ENCODE data around the gene OTOG. TPM values are rescaled to one million over a fixed set of nuclear protein-coding genes. Genes with fewer than 3 reads are reported as not detected.

OTOG gene
- total RNA-seq, 1 donor: not detected

DNA sequence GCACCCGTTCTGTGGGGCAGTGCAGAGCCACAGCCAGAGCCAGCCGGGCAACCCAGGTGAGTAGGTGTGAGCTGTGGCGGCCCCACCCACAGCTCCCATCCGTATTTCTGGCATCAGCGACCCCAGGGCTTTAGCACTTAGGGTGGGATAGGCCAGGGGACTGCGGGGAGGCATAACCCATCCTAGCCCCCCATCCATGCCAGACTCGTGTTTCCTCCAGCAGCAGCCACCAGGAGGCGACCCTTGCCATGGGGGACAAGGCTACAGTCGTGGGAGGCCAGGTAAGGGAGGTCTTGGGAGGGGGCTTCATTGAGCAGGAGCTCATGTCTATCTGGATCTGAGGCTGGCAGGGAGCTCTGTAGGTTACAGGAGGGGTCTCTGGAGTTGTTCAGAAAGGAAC, 873 bp downstream of the OTOG start:
- H3K4me3 ChIP-seq (ENCODE audit: low read depth, low read length): no peak overlapping the region
- TF ChIP-seq, protein P1, sequence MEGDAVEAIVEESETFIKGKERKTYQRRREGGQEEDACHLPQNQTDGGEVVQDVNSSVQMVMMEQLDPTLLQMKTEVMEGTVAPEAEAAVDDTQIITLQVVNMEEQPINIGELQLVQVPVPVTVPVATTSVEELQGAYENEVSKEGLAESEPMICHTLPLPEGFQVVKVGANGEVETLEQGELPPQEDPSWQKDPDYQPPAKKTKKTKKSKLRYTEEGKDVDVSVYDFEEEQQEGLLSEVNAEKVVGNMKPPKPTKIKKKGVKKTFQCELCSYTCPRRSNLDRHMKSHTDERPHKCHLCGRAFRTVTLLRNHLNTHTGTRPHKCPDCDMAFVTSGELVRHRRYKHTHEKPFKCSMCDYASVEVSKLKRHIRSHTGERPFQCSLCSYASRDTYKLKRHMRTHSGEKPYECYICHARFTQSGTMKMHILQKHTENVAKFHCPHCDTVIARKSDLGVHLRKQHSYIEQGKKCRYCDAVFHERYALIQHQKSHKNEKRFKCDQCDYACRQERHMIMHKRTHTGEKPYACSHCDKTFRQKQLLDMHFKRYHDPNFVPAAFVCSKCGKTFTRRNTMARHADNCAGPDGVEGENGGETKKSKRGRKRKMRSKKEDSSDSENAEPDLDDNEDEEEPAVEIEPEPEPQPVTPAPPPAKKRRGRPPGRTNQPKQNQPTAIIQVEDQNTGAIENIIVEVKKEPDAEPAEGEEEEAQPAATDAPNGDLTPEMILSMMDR (IDR thresholded peaks at IDR 0.05; ENCODE audit: insufficient read depth, low read length): no peak
- DNase-seq (ENCODE audit: low read depth): no peak

DNA sequence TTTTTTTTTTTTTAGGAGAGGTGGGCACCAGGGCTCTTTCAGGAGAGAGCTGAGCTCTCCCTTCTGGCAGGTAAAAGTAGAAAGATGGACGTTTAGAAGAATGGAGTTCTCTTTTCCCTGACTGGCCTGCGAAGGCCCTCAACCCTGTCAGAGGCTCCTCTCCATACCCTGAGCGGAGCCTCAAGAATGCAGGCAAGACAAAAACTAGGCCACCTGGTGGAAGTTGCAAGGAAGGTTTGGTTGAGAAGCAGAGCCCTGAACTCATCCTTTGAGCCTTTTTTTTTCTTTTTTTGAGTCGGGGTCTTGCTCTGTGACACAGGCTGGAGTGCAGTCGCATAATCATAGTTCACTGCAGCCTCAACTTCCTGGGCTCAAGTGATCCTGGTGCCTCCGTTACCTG, 1.4 kb downstream of the OTOG start:
- no peak for DNase-seq (ENCODE audit: low read depth)
- TF ChIP-seq, protein P1 (IDR thresholded peaks at IDR 0.05; ENCODE audit: insufficient read depth, low read length): no peak
- no peak overlapping the region for H3K4me3 ChIP-seq (ENCODE audit: low read depth, low read length)

DNA sequence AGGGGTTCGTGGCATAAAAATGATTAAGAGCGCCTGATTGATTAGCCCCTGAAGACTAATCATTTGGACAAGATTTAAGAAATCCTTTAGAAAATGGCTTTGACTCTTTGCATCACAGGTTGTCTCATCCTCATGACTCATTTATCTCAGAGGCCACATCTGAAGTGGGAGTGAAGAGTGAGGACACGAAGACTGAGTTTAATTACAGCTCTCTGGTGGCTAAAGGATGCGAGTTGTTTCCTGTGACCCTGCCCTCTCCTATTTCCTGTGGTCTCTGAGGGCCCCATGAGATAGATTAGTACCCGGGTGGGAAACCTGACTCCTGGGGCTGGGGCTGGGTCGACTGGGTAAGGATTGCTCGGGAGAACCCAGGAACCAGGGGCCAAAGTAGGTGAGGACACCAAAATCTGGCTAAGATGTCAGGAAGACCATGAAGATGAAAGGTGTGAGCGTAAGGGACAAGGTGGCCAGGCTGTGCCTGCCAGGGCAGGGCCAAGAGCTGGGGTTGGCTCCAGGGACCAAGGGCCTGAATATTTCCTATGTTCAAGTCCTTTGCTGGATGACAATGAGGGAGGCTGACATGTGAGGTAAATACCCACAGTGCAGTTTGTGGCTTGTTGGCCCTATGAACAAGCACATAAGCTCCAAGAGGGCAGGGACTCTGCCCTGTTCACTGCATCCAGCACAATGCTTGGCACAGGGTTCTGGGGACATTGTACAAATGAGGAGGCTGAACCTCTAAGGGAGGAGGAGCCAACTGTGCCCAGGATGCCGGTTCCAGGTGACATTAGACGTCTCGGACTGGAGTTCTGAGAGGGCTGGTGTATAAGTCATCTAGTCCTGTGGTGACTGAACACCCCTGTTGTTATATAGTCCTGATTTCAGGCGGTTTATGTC, 3.6 kb downstream of the OTOG start:
- H3K4me3 ChIP-seq (ENCODE audit: low read depth, low read length): no peak overlapping the region
- no peak for DNase-seq (ENCODE audit: low read depth)
- TF ChIP-seq, protein P1 (IDR thresholded peaks at IDR 0.05; ENCODE audit: insufficient read depth, low read length): no peak

DNA sequence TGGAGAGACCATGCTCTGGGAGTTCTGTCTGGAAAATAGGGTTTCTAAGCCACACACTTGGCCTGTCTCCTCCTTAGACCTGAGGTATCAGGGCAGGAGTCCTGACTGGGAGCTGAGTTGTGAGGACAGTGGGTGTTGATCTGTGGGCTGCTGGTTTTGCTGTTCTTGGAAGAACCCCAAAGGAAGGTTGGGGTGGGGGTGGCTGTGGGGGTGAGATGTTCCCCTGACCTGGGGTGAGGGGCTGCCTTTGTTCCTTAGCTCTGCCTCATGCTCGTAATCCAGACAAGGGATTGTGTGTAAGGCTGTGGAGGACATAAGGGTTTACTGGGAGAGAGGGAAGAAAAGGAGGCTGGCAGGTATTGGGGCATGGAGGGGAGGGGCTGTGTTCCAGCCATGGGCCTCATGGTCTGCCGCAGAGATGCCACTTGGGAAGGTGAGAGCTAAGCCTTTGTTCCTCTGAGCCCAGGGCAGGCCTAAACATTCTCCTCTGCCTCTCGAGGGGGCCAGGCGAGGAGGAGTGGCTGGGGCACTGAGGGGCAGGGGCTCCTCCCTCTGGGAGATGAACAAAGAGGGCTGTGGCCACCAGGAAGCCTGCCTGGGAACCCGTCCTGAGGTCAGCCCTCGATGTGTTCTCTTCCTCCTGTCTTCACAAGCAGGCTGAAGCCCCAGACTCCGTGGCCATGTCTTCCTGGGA, 4.4 kb downstream of the OTOG start:
- H3K4me3 ChIP-seq (ENCODE audit: low read depth, low read length): no peak overlapping the region
- no peak for DNase-seq (ENCODE audit: low read depth)

DNA sequence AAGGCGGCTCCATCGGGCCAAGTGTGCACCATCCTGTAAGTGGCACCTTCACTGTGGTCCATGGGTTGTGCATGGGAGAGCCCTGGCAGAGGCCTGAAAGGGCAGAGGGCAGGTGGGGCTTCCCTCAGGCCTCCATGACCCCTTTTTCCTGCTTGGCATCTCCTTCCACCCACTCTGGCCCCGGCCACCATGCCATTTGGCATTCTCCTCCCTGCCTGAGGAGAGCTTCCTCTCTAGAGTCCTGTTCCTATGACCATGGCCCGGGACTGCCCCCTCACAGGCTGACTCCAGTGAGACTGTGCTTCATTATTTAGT, 4.9 kb downstream of the OTOG start:
- DNase-seq (ENCODE audit: low read depth): no peak
- TF ChIP-seq, protein P1 (IDR thresholded peaks at IDR 0.05; ENCODE audit: insufficient read depth, low read length): no peak
- H3K4me3 ChIP-seq (ENCODE audit: low read depth, low read length): no peak overlapping the region

More for the DNA sequence above, 4.4 kb downstream of the OTOG start:
- TF ChIP-seq, protein P1 (IDR thresholded peaks at IDR 0.05; ENCODE audit: insufficient read depth, low read length): no peak

DNA sequence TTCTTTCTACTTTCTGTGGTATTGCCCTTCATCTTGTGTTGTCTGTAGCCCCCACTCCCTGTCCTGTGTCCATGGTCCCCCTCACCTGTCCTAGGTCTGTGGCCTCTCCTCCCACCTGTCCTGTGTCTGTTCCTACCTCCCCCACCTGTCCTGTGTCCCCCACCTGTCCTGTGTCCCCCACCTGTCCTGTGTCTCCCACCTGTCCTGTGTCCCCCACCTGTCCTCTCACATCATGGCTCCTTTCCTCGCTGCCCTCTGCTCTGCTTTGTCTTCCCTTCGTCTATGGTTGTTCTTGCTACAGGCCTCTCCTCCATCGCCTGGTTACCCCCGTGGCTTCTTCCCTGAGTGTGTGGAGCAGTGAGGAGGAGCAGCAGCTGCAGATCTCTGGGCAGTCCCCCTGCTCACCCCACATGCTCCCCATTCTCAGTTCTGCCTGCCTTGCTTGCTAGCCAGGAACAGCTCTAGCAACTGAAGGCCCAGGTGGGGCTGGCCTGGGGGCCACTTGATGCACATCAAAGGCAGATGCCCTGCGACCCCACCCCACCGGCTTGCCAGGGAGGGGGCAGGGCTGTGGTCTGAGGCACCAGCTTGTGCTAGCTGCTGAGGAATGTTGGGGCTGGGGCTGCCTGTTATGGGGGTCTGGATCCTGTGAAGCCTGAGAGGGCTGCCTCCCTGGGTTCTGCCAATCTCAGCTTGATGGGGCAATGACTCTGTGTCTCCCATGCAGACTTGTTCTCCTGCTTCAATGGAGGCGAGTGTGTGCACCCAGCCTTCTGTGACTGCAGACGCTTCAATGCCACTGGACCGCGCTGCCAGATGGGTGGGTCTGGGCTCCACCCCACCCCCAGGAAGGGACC, 5.6 kb downstream of the OTOG start:
- TF ChIP-seq, protein P1 (IDR thresholded peaks at IDR 0.05; ENCODE audit: insufficient read depth, low read length): no peak

More for the DNA sequence above, 5.6 kb downstream of the OTOG start:
- H3K4me3 ChIP-seq (ENCODE audit: low read depth, low read length): no peak overlapping the region
- no peak for DNase-seq (ENCODE audit: low read depth)
